ENCODE data around the gene MAP6.

MAP6 gene

DNA sequence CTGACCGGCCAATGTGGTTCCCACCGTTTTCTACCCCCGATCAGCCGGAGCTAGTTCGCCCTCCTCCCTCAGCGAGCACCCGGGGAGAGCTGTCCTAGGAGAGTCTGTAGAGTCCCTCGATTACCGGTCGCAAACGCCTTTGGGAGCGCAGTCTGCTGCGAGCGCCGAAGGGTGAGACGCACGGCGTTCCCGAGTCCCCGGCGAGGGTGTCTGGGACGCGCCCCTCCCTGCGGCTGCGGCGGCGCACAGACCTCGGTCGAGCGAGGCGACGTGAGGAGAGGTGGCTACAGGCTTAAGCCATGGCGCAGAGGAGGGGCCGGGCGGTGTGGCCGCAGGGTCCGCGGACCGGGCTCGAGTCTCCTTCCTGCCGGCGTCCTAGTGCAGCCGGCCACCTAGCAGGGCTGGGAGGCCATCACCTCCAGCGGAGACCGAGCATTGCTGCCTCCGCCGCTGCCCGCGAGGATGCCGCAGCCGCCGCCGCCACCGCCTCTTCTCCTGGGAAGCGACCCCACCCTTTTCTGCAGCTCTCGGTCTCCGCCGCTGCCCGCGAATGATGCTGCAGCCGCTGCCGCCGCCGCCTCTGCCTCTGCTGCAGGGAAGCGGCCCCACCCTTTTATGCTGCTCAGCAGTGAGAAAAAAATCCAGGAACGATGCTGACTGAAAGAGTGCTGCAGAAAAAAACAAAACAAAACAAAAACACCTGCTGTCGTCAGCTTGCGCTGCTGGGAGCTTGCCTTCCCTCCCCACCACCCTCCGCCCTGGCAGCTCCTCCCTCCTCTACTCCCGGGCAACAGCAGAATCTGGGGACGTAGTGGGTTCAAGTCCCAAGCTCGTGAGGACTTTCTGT lies at the start of gene MAP6:
Gene MAP6, minus strand, starts transcription at position 588 of the 847 bp plus-strand sequence. CDS start 669 bp downstream, outside the sequence.
- TF ChIP-seq, protein P1, sequence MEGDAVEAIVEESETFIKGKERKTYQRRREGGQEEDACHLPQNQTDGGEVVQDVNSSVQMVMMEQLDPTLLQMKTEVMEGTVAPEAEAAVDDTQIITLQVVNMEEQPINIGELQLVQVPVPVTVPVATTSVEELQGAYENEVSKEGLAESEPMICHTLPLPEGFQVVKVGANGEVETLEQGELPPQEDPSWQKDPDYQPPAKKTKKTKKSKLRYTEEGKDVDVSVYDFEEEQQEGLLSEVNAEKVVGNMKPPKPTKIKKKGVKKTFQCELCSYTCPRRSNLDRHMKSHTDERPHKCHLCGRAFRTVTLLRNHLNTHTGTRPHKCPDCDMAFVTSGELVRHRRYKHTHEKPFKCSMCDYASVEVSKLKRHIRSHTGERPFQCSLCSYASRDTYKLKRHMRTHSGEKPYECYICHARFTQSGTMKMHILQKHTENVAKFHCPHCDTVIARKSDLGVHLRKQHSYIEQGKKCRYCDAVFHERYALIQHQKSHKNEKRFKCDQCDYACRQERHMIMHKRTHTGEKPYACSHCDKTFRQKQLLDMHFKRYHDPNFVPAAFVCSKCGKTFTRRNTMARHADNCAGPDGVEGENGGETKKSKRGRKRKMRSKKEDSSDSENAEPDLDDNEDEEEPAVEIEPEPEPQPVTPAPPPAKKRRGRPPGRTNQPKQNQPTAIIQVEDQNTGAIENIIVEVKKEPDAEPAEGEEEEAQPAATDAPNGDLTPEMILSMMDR (IDR thresholded peaks at IDR 0.05; ENCODE audit: low read depth, low read length), result no peak
- peak within 1 kb of the TSS; percentile 40 for H3K4me3 ChIP-seq (ENCODE audit: low read depth, low read length)

DNA sequence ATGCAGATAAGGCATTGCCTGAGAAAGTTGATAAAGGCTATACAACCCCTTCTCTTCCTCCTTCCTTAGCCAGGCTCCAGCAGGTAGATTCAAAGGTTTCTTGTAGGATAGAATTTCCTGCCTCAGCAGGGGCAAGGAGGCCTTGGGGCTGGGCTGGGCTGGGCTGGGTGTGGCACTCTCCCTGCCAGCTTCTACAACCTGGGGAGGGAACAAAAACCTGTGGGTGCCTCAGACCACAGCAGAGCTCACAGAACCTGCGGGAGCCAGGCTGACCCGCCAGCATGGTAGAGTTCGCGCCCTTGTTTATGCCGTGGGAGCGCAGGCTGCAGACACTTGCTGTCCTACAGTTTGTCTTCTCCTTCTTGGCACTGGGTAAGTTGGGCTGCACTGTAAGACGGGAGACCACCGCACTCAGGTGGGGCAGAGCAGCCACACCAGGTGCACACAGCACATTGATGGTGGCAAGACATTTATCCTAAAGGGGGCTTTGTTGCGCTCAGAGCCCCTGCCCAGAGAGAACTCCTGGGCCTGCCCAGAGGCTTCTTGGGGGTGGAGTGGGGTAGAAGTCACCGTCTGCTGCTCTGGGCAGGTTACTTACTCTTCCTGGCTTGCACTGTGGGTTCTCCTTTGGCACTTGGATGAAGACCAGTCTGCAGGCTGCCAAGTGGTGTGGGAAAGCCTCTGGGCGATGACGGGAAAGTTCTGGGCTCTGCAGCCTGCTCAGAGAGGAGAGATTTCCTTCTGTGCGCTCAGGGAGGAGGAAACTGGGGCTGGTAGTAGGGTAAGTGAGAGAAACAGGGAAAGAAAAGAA lies 49.0 kb upstream of the MAP6 start, which contains the start of gene MOGAT2:
Gene MOGAT2, plus strand, starts transcription at position 231 of the 811 bp plus-strand sequence. Its CDS starts 51 bp downstream, at position 282.
- TF ChIP-seq, protein P1 (IDR thresholded peaks at IDR 0.05; ENCODE audit: low read depth, low read length), result no peak
- H3K4me3 ChIP-seq (ENCODE audit: low read depth, low read length), result no peak within 1 kb of the TSS

DNA sequence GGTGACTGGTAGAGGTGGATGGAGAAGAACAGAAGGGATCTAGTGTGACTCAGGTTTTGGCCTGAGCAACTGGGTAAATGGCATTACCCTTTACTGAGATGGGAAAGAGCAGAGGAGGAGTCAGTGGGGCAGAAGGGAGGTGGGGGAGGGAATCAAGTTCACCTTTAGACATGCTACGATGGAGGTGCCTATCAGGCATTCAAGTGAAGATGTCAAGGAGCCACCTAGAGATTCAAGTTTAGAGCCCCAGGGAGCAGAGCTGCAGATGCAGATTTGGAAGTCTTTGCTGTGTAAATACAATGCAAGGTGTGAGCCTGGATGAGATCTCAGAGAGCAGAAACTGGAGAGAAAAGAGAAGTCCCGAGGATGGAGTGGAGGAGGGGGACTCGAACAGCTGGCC lies 47.8 kb upstream of the MAP6 start:
- TF ChIP-seq, protein P1 (IDR thresholded peaks at IDR 0.05; ENCODE audit: low read depth, low read length), result no peak
- no peak overlapping the region for H3K4me3 ChIP-seq (ENCODE audit: low read depth, low read length)

DNA sequence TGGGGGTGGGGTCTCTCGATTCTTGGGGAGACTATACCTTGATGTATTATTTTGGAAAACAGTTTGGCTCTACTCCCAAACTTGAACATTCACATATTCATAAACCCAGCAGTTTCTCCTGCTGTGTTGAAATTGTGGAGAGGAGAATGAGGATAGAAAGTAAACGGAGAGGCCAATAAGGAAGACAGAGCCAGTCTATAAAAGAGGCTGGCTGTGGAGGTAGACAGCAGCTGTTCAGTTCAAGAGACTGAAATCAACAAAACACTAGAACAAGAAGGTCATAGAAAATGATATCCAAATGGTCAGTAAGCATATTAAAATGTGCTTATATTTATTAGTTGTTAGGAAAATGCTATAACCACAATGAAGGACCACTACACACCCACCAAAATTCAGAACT lies 46.9 kb upstream of the MAP6 start:
- no peak overlapping the region for H3K4me3 ChIP-seq (ENCODE audit: low read depth, low read length)
- TF ChIP-seq, protein P1 (IDR thresholded peaks at IDR 0.05; ENCODE audit: low read depth, low read length), result no peak

DNA sequence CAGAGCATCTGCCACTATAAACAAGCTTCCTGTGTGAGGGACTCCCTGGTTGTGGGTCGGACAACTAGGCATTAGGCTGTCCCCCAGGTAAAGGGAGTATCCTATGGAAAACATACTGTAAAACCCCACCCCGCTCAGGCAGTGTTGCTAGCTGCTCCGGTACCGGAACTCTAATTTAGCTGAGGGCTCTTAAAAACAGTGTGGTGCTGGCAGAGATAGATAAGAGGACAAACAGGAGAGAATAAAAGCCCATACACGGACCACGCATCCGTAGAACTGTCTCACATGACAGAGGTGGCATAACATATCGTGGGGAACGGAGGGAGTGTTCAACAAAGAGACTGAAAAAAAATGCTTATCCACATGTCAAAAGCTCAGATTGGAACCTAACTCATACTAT lies 45.4 kb upstream of the MAP6 start:
- no peak overlapping the region for H3K4me3 ChIP-seq (ENCODE audit: low read depth, low read length)
- TF ChIP-seq, protein P1 (IDR thresholded peaks at IDR 0.05; ENCODE audit: low read depth, low read length), result no peak

DNA sequence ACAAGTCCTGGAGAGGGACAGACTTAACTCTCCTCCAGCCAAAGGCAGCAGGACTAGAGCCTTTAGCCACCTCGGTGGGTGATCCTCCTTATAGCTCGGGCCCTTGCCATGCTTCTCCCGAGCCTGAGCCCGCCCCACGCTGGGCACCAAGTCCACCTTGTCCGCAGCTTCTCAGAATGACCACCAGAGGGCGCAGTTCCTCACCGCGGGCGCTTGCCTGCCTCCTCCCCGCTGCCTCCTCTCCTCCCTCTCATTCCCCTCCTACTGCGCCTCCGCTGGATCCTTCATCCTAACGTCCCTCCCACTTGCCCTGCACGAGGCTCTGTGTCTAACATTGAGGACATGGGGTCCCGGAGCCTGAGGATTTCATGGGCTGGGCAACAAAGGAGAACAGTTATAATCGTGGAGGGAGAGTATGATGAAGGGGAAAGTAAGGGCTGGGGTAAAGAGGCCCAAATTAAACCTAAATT lies 37.5 kb upstream of the MAP6 start:
- H3K4me3 ChIP-seq (ENCODE audit: low read depth, low read length), result no peak overlapping the region
- TF ChIP-seq, protein P1 (IDR thresholded peaks at IDR 0.05; ENCODE audit: low read depth, low read length), result peak; percentile 91
